ENCODE measurements around the gene DPP9.
"Not testable (repeated sequence)": the region's sequence is repeated elsewhere in the genome, so short reads cannot be mapped to it uniquely, and the experiment has no call there.

DPP9 gene

DNA sequence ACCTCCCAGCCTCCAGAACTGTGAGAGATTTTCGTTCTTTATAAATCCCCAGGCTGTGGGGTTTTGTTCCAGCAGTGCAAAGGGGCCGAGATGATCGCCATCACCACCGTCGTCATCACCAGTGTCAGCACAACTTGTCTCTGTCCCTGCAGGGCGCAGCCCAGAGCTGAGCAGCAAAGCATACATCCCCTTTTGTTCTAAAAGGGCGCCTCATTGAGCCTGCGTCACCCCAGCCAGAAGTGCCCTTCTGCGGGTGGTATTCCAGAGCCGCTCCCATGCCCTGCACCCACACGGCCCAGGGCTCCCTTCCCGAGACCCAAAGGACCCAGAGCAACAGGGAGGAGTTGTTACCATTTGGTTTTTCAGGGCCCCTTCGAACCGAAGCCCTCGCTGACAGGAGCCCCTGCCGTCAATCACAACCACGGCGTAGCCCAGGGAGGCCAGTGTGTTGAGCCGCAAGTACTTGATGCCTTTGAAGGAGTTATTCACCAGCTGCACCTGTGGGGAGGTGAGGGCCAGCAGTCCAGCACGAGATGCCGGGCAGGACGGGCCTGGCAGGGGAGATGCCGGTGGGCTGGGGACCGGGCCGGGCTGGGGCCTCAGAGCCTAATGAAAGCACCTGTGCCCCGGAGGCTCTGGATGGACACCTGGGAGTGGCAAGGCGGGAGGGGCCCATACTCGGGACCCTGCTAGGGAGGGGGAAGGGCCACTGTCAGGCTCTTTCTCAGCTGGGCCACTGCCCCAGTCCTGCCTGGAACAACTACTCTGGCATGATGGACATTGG is 39.1 kb downstream of the DPP9 start:
- no peak for DNase-seq

DNA sequence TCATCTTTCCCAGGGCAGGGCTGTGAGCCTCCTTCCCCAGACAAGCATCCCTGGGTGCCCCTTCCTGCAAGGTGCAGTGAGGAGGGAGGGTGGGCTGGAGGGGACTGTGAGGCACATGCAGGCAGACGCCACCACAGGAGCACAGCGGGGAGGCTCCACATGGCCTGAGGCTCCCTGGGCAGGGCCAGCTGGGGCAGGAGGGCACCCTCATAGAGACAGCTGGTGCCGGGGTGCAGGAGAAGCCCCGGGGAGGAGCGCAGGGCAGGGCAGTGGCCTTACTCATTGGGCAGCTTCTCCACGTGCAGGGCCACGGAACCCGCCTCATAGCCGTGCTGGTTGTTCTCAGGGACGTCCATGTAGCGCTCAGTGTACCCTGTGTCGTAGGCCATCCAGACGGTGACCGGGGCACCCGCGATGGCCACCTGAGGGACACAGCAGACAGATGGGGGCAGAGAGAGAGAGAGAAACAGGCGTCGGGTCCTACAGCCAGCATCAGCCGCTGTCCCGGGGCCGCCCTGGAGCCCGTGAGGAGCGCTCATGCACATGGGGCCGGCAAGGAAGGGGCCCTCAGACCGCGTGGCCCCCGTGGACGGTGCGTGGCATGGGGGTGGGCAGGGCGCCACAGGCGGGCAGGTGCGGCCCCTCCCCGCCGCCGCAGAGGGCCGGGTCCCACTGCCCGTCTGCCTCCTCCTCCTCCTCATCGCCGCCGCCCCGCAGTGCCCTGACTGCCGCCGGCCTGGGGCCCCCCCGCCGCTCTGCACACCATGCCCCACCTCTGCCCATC is 41.0 kb downstream of the DPP9 start:
- no peak for DNase-seq

DNA sequence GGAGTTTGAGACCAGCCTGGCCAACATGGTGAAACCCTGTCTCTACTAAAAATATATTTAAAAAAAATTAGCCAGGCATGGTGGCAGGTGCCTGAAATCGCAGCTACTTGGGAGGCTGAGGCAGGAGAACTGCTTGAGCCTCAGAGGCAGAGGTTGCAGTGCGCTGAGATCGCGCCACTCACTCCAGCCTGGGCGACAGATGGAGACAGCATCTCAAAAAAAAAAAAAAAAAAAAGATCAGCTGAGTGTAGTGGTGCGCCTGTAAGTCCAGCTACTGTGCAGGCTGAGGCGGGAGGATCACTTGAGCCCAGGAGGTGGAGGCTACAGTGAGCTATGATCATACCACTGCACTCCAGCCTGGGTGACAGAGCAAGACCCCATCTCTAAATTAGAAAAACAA is 43.6 kb downstream of the DPP9 start:
- not testable (repeated sequence) for DNase-seq

DNA sequence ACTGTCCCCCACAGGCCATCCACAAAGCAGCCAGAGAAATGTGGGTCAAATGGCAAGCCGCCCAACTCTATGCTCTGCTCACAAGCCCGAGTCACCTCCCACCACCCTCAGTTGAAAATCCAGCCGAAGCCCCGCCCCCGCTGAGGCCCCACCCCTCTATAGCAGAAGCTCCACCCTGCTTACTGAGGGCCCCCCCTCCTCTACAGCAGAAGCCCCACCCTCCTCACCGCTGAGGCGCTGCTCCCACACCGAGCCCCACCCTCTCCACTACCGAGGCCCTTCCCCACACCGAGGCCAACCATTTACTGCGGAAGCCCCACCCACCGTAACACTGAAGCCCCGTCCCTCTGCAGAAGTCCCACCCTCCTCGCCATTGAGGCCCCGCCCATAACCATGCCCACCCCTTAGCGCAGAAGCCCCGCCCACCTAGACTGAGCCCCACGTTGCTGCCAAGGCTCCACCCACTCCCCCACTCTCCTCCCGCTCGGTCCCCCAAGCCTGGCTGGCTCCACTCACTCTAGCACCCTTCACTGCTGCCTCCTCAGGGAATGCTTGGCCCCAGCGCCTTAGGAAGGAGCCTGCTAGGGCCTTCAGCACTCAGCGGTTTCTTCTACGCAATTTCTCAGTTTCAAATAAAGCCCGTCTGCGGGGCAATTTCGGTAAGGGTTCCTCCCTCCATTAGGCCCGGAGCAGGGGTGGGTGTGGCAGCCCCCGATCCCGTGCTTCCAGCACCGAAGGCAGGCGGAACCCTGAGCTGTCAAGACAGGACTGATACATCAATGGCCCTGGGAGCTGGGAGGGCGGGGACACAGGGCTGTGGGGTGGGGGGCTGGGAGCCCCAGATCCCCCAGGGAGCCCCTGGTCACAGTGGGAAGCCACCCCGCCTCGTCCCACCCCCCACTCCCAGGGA is 44.5 kb downstream of the DPP9 start:
- DNase-seq, result no peak

DNA sequence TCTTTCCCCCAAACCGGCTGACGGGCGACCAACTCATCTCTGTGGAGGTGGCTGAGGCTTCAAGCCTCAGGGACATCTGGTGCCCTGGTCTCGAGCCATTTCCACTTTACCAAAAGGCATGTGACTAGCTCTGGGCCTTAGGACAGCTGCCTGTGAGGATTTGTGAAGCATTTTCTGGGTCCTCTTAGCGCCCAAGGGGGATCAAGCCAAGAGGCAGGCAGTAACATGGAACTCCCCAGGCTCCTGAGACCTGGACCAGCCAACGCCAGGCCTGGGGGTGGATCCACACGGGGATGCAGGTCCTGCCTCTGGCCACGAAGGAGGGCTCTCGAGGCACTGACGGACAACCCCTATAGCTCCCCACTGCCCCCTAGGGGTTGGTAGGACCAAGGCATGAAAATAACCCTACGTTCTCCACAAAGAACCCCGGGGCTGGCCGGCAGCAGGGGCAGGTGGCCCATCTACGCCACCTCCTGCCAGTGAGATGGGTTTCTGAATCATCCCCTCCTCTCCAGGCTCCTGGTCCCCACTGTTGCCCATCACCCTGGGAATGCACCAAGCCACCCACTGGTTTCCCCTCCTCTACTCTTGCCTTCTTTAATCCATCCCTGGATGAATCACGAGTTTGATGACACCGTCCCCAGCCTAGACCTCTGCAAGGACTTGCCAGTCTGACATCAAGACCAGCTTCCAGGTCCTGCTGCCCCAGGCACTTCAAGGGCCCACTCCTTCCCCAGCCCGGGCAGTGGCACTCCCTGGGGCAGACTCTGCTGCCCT is 46.5 kb downstream of the DPP9 start:
- no peak for DNase-seq

DNA sequence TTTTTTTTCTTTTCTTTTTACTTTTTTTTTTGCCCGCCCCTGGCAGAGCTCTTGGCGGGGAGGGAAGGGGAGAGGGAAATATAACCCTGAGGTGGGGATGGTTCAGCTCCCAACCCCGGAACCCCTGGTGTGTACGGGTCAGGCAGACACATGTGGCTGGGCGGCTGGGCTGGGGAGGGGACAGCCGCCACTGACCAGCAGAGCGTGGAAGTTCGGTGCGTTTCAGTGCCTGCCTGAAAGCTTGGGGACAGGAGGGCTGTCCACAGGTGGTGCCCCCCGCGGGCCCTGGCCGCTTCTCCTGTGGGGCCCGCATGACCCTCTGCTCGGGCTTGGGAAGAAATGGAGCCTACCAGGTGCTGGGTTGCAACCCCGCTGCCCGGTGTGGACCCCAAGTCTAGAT is 48.3 kb downstream of the DPP9 start:
- no peak for DNase-seq

DNA sequence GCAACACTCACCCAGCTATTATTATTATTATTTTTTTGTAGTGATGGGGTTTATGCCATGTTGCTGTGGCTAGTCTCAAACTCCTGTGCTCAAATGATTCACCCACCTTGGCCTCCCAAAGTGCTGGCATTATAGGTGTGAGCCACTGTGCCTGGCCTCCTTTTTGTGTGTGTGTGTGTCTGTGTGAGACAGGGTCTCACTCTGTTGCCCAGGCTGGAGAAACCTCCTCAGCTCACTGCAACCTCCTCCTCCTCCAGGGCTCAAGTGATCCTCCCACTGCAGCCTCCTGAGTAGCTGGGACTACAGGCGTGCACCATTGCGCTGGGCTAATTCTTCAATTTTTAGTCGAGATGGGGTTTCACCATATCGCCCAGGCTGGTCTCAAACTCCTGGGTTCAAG is 49.9 kb downstream of the DPP9 start:
- DNase-seq, result no peak

DNA sequence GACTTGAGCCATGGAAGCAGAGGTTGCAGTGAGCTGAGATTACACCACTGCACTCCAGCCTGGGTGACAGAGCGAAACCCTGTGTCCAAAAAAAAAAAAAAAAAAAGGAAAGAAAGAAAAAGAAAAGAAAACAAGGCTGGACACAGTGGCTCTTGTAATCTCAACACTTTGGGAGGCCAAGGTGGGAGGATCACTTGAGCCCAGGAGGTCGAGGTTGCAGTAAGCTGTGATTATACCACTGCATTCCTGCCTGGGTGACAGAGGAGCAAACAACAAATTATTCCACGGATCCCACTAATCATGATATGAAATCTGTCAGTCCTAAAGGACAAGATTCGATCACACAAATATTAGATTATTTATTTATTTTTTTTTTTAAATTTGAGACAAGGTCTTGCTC is 50.4 kb downstream of the DPP9 start:
- no peak for DNase-seq

DNA sequence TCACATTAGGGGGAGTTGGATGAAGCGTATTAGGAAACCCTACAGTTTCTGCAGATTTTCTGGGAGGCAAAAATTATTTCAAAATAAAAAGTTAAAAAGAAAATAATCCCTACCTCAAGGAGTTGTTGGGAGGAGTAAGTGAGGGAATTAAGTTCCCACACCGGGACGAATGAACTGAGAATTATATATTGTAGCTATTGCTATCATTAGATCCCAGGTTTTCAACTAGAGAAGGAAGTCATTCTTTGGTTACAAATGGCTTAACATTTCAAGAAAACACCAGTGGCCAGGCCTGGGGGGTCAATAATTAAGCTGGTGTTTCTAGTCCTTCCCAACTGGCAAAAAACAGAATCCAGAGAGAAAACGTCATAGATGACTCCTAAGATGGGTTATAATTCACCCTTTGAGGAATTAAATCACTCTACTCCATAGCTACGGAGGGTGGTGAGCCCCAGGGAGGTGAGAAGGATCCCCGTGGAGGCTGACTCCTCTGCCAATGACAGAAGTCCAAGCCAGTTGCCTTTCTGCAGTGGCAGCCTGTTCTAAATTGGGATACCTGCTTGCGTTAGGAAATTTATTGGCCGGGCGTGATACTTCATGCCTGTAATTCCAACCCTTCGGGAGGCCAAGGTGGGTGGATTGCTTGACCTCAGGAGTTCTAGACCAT is 52.3 kb downstream of the DPP9 start:
- DNase-seq, result no peak

DNA sequence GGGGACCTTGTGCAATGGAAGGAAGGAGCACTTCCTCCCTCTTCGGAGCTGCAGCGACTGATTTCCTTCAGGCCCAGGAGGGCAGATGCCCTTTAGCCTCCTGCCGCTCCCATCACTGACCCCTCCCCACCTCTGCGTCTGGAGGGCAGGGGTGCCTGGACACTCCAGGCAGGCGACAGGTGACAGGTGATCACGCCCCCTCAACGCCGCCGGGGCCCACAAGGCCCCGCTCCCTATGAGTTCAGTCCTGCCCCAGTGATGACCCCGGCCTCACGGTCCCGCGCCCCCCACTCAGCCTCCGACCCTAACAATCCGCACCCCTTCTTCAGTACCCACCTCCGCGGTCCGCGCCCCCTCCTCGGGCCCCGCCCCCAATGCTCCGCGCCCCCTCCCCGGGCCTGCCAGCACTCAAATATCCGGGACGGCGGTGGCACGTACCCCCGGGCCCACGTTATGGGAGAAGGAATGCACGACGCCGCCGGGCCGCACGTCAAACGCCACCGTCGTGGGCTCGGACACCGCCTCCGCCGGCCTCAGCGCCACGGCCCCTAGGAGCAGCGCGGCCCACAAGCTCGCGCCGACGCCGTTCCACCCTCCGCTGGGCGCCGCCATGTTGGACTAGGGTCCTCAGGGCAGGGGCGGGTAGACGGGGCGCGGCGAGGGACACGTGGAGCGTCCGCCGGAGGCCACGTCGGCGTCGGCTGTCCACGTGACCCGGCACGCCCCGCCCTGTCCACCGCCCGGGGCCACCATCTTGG is 53.7 kb downstream of the DPP9 start, which contains the start of gene MYDGF:
Gene MYDGF, minus strand, starts transcription at position 620 of the 758 bp plus-strand sequence. Its CDS starts 8 bp downstream, at position 612.
- peak; percentile 89 for DNase-seq

DNA sequence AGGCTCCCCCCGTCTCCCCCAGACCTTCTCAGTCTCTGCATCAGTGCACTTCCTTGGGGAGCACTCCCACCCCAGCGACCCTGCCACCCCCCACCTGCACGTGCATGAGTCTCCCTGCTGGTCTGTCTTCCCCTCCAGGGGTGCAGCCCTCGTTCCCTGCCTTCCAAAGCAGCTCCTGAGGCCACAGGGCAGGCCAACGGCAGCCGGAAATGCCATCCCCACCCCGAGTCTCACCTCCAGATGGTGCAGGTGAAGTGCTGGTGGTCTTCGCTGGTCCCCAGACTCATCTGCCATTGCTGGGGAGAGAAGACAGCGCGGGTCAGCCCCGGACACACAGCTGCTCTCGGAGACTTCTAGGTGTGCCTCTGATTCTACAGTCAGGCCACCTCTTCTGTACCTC is 59.0 kb downstream of the DPP9 start:
- no peak for DNase-seq

DNA sequence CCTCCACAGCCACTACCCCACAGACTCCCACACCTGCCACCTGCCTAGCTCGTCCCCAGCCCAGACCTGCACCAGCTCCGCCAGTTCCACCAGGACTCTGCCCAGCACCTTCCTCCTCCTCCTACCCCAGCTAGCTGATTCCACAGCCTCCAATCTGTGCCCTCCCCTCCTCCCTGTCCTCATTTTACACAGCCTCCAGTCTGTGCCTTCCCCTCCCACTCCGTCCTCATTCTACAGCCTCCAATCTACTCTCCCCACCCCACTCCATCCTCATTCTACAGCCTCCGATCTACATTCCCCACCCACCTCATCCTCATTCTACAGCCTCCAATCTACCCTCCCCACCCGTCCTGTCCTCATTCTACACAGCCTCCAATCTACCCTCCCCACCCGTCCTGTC is 60.8 kb downstream of the DPP9 start:
- DNase-seq, result no peak

DNA sequence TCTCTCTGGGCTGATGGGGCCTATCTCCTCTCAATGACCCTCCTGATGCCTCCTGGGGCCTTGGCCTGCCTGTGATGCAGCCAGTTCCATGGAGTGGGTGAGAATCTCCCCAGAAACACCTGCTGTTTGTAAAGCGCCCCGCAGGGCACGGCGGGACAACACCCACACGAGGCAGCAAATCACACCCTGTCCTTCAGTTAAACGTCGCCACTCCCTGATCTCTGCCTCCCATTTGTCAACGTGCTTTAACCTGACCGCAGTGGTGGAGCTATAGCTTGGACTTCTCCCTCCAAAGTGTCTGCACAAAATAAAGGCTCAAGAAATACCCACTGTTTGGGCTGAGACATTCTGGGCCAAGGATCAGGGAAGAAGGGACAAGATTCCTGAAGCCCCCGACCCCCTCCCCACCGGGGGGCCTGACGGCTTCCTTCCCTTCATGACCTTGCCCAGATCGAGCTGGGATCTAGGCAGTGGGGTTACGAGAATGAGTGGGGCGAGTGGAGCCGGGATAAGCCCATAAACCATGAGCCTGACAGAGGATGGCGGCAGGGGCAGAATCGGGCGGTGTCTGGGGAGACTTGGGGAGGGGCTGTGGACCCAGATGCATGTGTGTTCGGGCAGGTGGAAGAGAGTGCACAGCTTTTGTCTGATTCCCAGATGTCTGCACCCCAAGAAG is 61.5 kb downstream of the DPP9 start:
- DNase-seq, result no peak

DNA sequence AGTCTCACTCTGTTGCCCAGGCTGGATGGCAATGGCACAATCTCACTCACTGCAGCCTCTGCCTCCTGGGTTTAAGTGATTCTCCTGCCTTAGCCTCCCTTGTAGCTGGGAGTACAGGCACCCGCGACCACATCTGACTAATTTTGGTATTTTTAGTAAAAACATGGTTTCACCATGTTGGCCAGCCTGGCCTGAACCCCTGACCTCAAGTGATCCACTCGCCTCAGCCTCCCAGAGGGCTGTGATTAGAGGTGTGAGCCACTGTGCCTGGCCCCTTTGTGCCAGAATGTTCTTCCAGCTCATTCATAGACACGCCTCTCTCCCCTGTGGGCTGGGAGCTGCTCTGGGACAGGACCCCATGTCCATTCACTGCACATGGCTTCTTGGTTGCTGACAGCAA is 62.6 kb downstream of the DPP9 start:
- no peak for DNase-seq

DNA sequence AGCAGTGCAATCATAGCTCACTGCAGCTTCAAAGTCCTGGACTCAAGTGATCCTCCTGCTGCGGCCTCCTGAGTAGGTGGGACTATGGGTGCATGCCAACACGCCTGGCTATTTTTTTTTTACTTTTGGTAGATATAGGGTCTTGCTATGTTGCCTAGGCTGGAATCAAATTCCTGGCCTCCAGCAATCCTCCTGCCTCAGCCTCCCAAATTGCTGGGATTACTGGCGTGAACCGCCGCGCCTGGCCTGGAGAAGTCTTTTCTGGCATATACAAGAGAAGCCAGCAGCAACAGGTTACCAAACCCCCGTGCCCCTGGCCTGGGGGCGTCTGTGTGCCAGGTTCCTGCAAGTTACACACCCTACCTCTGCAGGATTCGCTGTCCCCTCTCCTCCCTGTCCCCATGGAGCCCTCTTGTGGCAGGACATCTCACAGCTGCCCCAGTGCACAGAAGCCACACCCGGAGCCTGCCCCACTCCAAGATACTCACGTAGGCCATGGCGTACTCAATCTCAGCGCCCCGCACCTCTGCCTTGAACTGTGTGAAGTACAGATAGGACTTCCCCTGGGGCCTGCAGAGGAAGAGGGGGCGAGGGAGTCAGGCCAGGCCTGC is 63.4 kb downstream of the DPP9 start:
- no peak for DNase-seq

DNA sequence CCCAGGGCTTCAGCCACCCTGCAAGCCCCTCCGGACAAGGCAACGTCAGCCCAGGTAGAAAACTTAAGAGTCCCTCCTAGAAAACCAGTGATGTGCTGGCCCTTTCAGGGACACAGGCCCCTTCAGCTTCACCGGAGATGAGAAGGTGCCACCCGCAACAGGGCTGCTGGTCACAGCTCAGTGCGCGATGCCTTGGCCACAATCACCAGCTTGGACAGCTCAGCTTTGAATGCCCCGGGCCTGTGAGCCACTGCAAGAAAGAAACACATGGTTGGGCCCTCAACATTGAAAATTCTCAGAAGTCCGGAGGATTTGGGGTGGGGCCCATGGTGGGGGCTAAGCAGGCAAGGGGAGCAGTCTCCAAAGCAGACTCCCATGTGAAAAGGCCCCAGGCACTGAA is 65.8 kb downstream of the DPP9 start:
- no peak for DNase-seq

DNA sequence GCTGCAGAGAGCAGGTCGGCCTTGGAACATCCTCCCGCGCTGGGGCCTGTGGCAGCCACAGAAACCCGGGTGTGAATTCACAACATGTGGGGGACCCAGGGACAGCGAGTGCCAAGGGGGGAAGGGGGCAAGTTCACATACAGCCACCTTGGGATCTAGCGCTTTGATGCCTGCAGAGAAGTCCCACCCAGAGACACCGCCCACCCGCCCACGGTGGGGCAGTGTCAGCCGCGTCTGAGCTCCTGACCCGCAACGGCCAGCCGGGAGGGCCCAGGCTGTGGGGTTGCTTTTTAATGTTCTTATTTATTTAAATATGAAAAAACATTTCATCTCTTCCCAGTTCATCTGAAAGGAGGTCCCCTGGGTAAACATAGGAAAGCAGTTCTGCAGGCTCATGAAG is 66.4 kb downstream of the DPP9 start:
- DNase-seq, result no peak

DNA sequence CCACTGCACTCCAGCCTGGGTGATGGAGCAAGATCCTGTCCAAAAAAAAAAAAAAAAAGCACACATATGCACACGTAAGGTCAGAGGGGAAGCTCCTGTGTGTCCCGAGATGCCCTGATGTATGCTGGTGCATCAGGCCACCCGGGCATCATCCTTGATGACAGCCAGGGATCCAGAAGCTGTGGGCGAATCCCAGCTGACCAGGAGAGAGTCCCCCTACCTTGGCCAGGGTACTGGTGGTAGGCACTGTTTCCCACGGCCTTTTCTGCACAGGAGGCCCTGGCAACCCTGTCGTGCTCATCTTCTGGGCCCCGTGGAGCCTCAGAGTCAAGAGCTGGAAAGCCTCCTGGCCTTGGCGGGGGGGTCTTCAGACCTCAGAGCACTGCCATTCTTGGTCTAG is 67.5 kb downstream of the DPP9 start:
- DNase-seq, result no peak

DNA sequence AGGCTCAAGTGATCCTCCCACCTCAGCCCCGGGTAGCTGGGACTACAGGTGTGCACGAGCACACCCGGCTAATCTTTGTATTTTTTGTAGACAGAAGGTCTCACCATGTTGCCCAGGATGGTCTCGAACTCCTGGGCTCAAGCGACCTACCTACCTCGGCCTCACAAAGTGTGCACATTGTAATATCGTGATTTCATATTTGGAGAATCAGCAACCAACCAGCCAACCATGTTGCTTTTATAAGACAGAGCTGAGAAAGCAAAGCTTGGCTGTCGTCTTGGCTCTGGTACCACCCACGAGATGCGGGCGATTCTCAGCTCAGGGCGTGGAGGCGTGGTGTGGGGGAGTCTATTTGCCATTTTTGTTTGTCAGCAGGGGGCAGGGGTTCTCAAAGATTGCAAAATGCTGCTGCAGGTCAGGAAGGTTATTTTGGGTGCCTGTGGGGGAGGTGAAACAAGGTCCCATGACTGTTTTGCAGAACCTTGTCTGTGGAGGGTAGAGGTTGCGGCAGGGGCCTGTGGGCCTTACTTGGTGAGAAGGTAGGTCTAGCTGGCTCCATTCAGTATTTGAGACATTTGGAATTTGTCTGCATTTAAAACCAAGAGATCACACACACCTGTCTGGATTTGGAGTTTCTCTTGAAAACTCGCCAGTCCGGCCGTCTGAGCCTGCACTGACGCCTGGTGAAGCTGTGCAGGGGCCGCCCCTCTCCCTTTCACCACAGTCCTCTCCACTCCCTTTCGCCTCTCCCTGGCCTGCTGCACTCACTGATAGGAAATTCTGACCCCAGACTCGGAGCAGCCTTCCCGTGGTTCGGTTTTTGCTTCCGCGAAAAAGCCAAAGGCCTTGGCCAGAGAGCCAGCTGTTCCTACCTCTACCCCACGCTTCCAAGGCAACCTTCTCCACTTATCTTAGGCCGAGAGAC is 68.9 kb downstream of the DPP9 start:
- no peak for DNase-seq
